ENCODE measurements around the gene IL1RAPL1.
A peak's percentile ranks its signal among the peaks of the same experiment; 100 is the strongest.
"Not testable (repeated sequence)": the region's sequence is repeated elsewhere in the genome, so short reads cannot be mapped to it uniquely, and the experiment has no call there.

IL1RAPL1 gene

GRCh38 chrX:29233592-29234183 is 646.4 kb downstream of the IL1RAPL1 start:
- FAIRE-seq: no peak
- DNase-seq (ENCODE audit: insufficient read length, low spot score): no peak

- no peak for DNase-seq (ENCODE audit: insufficient read length, low spot score)
Measured at GRCh38 chrX:29237972-29238371, 650.7 kb downstream of the IL1RAPL1 start.

GRCh38 chrX:29241809-29242208 is 654.6 kb downstream of the IL1RAPL1 start:
- FAIRE-seq (no peak), DNase-seq (ENCODE audit: insufficient read length, low spot score) (no peak)

More at GRCh38 chrX:29237972-29238371, 650.7 kb downstream of the IL1RAPL1 start:
- no peak for FAIRE-seq

GRCh38 chrX:29242856-29243255 is 655.6 kb downstream of the IL1RAPL1 start:
- FAIRE-seq (no peak), DNase-seq (ENCODE audit: insufficient read length, low spot score) (no peak)

GRCh38 chrX:29243942-29244341 is 656.7 kb downstream of the IL1RAPL1 start:
- DNase-seq (ENCODE audit: insufficient read length, low spot score) (no peak), FAIRE-seq (no peak)

- no peak for FAIRE-seq
- no peak for DNase-seq (ENCODE audit: insufficient read length, low spot score)
Measured at GRCh38 chrX:29254515-29254914, 667.3 kb downstream of the IL1RAPL1 start.

- no peak for FAIRE-seq
- no peak for DNase-seq (ENCODE audit: insufficient read length, low spot score)
Measured at GRCh38 chrX:29257521-29257920, 670.3 kb downstream of the IL1RAPL1 start.

- DNase-seq (ENCODE audit: insufficient read length, low spot score) (no peak), FAIRE-seq (no peak)
Measured at GRCh38 chrX:29269390-29269789, 682.1 kb downstream of the IL1RAPL1 start.

- FAIRE-seq: no peak
- no peak for DNase-seq (ENCODE audit: insufficient read length, low spot score)
Measured at GRCh38 chrX:29274517-29274916, 687.3 kb downstream of the IL1RAPL1 start.

- no peak for DNase-seq (ENCODE audit: insufficient read length, low spot score)
- FAIRE-seq: no peak
Measured at GRCh38 chrX:29275928-29276327, 688.7 kb downstream of the IL1RAPL1 start.

GRCh38 chrX:29281078-29281742 is 694.0 kb downstream of the IL1RAPL1 start:
- FAIRE-seq: no peak
- DNase-seq (ENCODE audit: insufficient read length, low spot score): no peak

- FAIRE-seq: peak; percentile 31
- no peak for DNase-seq (ENCODE audit: insufficient read length, low spot score)
Measured at GRCh38 chrX:29285664-29286063, 698.4 kb downstream of the IL1RAPL1 start.

- FAIRE-seq: no peak
- DNase-seq (ENCODE audit: insufficient read length, low spot score): no peak
Measured at GRCh38 chrX:29295987-29296680, 708.9 kb downstream of the IL1RAPL1 start.

- FAIRE-seq (no peak), DNase-seq (ENCODE audit: insufficient read length, low spot score) (no peak)
Measured at GRCh38 chrX:29297171-29297800, 710.0 kb downstream of the IL1RAPL1 start.

GRCh38 chrX:29299684-29300083 is 712.4 kb downstream of the IL1RAPL1 start:
- DNase-seq (ENCODE audit: insufficient read length, low spot score): no peak
- FAIRE-seq: no peak

- FAIRE-seq (no peak), DNase-seq (ENCODE audit: insufficient read length, low spot score) (no peak)
Measured at GRCh38 chrX:29308726-29309125, 721.5 kb downstream of the IL1RAPL1 start.

GRCh38 chrX:29315931-29316330 is 728.7 kb downstream of the IL1RAPL1 start:
- DNase-seq (ENCODE audit: insufficient read length, low spot score): no peak

GRCh38 chrX:29318012-29318411 is 730.8 kb downstream of the IL1RAPL1 start:
- no peak for FAIRE-seq
- DNase-seq (ENCODE audit: insufficient read length, low spot score): no peak

More at GRCh38 chrX:29315931-29316330, 728.7 kb downstream of the IL1RAPL1 start:
- FAIRE-seq: no peak

GRCh38 chrX:29332429-29332828 is 745.2 kb downstream of the IL1RAPL1 start:
- FAIRE-seq: peak; percentile 4
- DNase-seq (ENCODE audit: insufficient read length, low spot score): not testable (repeated sequence)

- FAIRE-seq; DNase-seq (ENCODE audit: insufficient read length, low spot score): not testable (repeated sequence)
Measured at GRCh38 chrX:29333091-29333490, 745.8 kb downstream of the IL1RAPL1 start.

GRCh38 chrX:29348288-29348687 is 761.0 kb downstream of the IL1RAPL1 start:
- FAIRE-seq: no peak
- no peak for DNase-seq (ENCODE audit: insufficient read length, low spot score)
